ENCODE measurements around the gene ELOVL3.

DNA sequence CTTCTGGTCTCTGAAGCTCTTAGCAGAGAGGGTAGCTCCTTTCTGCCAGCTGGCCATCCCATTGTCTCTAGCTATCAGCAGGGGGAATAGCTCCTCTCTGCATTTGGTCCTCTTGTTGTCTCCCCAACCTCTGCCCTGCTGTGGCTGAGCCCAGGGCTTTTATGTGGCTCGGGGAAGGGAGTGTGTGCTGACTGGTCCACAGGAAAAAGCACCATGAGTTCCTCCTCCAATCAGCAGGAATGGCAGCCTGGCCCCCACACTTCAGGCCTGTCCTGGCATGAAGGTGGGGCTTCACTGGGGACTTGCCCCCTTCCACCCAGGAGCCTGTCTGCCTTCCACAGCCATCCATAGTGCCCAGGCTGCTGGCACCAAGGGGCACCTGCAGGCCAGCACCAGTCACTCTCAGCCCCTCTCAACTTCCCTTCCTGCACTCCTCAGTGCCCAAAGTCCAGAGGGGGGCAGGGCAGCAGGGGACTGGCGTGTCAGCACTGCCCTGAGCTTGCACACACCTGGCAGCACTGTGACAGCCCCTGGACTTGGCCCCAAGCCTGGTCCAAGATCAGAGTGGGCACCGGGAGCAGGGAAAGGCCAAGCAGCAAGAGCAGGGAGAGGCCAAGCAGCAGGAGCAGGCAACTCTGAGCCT is 37.7 kb upstream of the ELOVL3 start:
- TF ChIP-seq CTCF (IDR thresholded peaks at IDR 0.05; ENCODE audit: low read length) (no peak), EZH2 (IDR thresholded peaks at IDR 0.05; ENCODE audit: borderline replicate concordance, low read length) (no peak)
